Measurements from ENCODE around the gene KCNH1. TPM values are rescaled to one million over a fixed set of nuclear protein-coding genes. Genes with fewer than 3 reads are reported as not detected.

The KCNH1 gene
- total RNA-seq, 2 experiments from 2014 or later, result not detected

- CTCF ChIA-PET, result no interaction called here
- POLR2A ChIA-PET, result no interaction called here
These were observed 195.5 kb downstream of the KCNH1 start for GRCh38 chr1:210938416-210938925.

DNA sequence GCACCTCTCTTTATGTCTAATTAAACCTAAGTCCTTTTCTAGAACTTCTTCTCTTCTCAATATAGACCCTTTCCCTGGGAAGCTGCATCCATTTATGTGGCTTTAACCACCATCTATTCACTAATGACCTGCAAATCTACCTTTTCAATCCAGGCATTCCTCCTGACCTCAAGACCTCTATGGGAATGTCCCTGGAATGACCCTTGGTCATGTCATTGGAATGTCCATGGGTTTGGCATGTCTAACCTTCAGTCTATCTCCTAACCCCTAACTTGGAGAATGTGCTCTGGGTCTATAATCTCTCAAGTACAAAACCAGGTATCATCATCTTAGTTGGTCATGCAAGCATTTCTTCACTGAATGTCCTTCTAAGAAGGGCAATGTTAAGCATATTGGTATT, 196.1 kb downstream of the KCNH1 start:
- CTCF ChIA-PET, result no interaction called here
- POLR2A ChIA-PET, result no interaction called here

- CTCF ChIA-PET, result no interaction called here
- POLR2A ChIA-PET, result no interaction called here
These were observed 198.0 kb downstream of the KCNH1 start for GRCh38 chr1:210935905-210936304.

DNA sequence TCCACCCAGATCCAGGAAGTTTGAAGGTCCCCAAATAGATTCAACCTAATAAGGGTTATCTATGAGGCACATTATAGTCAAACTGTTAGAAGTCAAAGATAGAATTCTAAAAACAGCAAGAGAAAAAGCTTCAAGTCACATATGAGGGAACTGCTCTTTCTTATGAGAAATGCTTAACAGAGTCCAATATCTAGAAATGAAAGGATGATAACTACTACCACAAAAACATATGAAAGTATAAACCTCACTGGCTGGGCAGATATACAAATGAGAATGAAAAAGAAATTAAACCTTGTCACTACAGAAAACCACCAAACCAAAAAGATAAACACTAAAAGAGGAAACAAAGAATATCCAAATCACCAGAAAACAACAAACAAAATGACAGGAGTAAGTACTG, 201.8 kb downstream of the KCNH1 start:
- POLR2A ChIA-PET, result no interaction called here
- CTCF ChIA-PET, result no interaction called here

DNA sequence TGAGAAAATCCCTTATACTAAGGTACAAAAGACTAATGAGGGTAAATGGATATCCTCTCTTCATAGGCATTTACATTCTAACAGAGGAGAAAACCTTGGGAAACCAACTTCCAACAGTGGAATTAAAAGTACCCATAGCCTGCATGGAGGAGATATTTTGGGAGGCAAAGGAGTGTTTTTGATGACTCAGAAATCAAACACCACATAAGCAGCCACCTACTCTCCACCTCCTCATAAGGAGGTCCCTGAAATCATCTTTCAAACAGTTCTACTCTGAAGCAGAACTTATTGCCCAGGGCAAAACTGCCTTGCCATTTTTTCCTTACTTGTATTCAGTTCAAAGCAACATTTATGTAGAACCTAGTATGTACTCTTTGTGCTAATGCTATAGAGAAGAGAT, 211.3 kb downstream of the KCNH1 start:
- CTCF ChIA-PET, result no interaction called here
- POLR2A ChIA-PET, result no interaction called here

GRCh38 chr1:210920716-210921694, 212.9 kb downstream of the KCNH1 start:
- POLR2A ChIA-PET, result no interaction called here
- CTCF ChIA-PET, result no interaction called here

GRCh38 chr1:210920258-210920657, 213.7 kb downstream of the KCNH1 start:
- ChIA-PET POLR2A (no interaction called here), CTCF (no interaction called here)

- ChIA-PET POLR2A (no interaction called here), CTCF (no interaction called here)
These were observed 215.1 kb downstream of the KCNH1 start for GRCh38 chr1:210918893-210919292.

DNA sequence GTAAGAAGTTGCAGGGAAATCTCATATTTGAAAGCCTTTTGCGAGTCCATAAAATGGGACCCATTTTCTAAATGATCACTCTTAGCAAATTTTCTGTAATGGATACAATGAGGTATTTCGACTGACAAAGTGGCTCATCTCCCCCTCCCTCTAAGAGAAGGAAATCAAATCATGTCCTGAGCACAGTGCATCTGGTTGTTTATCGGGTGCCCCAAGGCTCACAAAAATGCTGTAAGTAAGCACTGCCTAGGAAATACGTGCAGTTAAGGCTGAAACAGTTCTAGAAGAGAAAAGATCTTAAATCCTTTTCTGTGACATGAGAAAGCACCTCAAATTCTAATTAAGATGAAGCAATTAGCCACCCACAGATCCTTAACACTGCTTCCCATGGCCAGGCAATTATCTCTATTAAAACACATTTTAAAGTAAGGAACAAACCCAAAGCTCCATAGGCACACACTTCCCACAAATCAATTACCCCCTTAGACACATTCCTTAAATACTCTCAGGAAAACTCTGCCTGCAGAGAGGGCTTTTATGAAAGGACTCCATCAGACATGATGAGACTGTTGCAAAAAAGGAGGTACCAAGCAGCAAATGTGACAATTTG, 216.3 kb downstream of the KCNH1 start:
- ChIA-PET CTCF (no interaction called here), POLR2A (no interaction called here)

- ChIA-PET CTCF (no interaction called here), POLR2A (no interaction called here)
These were observed 217.4 kb downstream of the KCNH1 start for GRCh38 chr1:210916548-210916947.

GRCh38 chr1:210915890-210916507, 217.9 kb downstream of the KCNH1 start:
- ChIA-PET CTCF (interaction anchor here (0.6 kb wide), 1 partner anchor 28 kb away, joined by 5 read pairs; no protein-coding TSS in a partner anchor), POLR2A (no interaction called here)

DNA sequence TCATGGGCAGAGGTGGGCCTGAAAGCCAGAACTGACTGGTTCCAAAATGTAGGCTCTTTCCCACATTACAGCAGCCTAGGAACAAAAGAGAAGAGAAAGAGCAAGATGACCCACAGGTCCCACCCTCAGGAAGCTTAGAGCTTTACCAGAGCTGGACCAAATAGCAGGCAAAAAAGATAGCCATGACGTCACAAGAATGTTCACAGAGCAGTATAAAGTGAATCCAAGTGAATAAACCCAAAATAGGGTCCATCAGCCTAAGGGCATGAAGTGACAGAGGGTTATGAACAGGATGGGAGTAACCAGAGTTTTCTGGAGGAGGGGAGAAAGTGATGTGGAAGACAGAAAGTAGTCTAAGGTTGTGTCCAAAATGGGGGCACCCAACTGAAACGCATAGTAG, 221.2 kb downstream of the KCNH1 start:
- CTCF ChIA-PET, result no interaction called here

GRCh38 chr1:210910020-210910575, 223.8 kb downstream of the KCNH1 start:
- ChIA-PET CTCF (no interaction called here), POLR2A (no interaction called here)

More for the DNA sequence above, 221.2 kb downstream of the KCNH1 start:
- POLR2A ChIA-PET, result no interaction called here

- ChIA-PET POLR2A (no interaction called here), CTCF (no interaction called here)
These were observed 225.2 kb downstream of the KCNH1 start for GRCh38 chr1:210908791-210909190.

DNA sequence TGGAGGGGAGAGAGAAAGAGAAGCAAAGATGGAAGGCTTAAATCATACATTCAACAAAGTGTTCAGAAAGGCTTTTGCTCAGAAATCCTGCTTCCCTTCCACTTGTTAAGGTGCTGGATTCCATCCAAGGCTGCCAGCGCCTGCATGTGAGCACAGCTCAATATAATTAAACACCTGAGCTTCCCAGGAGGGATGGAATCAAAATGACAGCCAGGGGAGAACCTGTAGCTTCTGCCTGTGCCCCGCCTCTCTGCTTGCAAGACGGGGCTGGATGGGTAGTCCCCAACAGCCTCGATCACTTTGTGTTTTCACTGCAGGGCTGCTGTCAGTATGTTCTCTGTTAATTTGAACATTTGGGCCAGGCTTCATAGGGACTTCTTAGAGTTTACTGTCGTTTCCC, 225.7 kb downstream of the KCNH1 start:
- POLR2A ChIA-PET, result no interaction called here
- CTCF ChIA-PET, result no interaction called here

- ChIA-PET CTCF (no interaction called here), POLR2A (no interaction called here)
These were observed 226.6 kb downstream of the KCNH1 start for GRCh38 chr1:210907251-210907805.

GRCh38 chr1:210905944-210906453, 227.9 kb downstream of the KCNH1 start:
- CTCF ChIA-PET, result no interaction called here
- POLR2A ChIA-PET, result no interaction called here

DNA sequence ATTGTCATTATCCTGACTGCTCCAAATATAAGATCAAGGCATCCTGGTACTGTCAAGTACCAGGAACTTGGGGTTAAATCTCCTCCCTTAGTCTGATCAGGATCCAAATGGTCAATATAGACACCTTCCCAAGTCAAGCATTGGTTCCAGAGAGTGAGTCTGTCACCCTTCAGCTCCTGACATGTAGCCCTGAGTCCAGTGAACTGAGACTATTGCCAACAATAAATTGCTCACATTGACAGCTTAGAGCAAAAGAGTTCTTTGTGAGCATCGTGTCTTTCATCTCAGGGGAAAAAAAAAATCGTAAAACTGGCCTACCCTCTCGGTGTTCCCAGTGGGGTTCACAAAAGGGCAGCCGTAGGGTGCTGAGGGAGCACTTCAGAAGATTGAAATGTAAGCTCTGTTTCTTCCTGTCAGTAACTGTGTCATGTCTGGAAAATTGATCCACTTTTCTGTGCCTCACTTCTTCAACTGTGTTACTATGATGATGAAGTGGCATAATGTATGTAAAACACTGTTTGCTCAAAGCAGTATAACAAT, 228.5 kb downstream of the KCNH1 start:
- ChIA-PET CTCF (no interaction called here), POLR2A (no interaction called here)

- POLR2A ChIA-PET, result no interaction called here
- CTCF ChIA-PET, result no interaction called here
These were observed 231.8 kb downstream of the KCNH1 start for GRCh38 chr1:210901981-210902770.
